H1 (cell line): ENCODE data around the gene RUFY4. TPM values are rescaled to one million over a fixed set of nuclear protein-coding genes. Genes with fewer than 3 reads are reported as not detected.

ENCODE experiments used
- CTCF ChIA-PET: fragments of 300-600 bp; sonication (Branson Sonifier 250); formaldehyde crosslinking; loops from one replicate; lab custom pipeline; 2021; ENCODE audit not compliant: partially characterized antibody; lab: Charles Lee
- POLR2A ChIA-PET: fragments of 300-600 bp; sonication (Branson Sonifier 250); formaldehyde crosslinking; loops from one replicate; lab custom pipeline; 2021; ENCODE audit warnings: inconsistent platforms; ENCODE audit not compliant: partially characterized antibody; lab: Charles Lee
- DNase-seq, 2 experiments: peaks; one replicate each; pipeline versions ENCODE4 v3.0.0 to v3.0.0-alpha.2; 2010 to 2022; ENCODE audit warnings: low spot score in 2 of 2, low read depth in 1 of 2, mixed read lengths in 1 of 2
- FAIRE-seq: peaks from 2 replicates; lab custom pipeline; 2011; peaks lifted over from hg19 to GRCh38; lab: Jason Lieb, UNC
- H2AFZ ChIP-seq: 2 replicates; pipeline ENCODE4 v1.8.1; 2012; ENCODE audit warnings: low read length, inconsistent platforms
- H2AK5ac ChIP-seq: 2 replicates; pipeline ENCODE4 v1.6.1; 2013; ENCODE audit warnings: low read depth, low read length
- H2BK120ac ChIP-seq: replicated peaks from 2 replicates; pipeline ENCODE3; 2013; ENCODE audit warnings: low read depth, low read length, inconsistent platforms
- H2BK12ac ChIP-seq: 2 replicates; pipeline ENCODE4 v1.6.1; 2013; ENCODE audit warnings: low read depth, low read length
- H2BK15ac ChIP-seq: 2 replicates; pipeline ENCODE4 v1.6.1; 2013; ENCODE audit warnings: low read length
- H2BK20ac ChIP-seq: 2 replicates; pipeline ENCODE4 v1.6.1; 2013; ENCODE audit warnings: low read length
- H2BK5ac ChIP-seq: 2 replicates; pipeline ENCODE4 v1.6.1; 2013; ENCODE audit warnings: low read depth, low read length
- H3K14ac ChIP-seq: 2 replicates; pipeline ENCODE4 v1.6.1; 2013; ENCODE audit warnings: inconsistent platforms; ENCODE audit not compliant: insufficient read length
- H3K18ac ChIP-seq: 2 replicates; pipeline ENCODE4 v1.6.1; 2013; ENCODE audit warnings: low read length; ENCODE audit errors: extremely low read depth
- H3K23ac ChIP-seq: 2 replicates; pipeline ENCODE4 v1.6.1; 2013; ENCODE audit warnings: inconsistent platforms; ENCODE audit not compliant: insufficient read length
- H3K23me2 ChIP-seq: 2 replicates; pipeline ENCODE4 v1.6.1; 2013; ENCODE audit warnings: low read depth, low read length
- H3K27ac ChIP-seq: 2 replicates; pipeline ENCODE4 v1.6.1; 2011; ENCODE audit warnings: low read depth, low read length, inconsistent platforms
- H3K27me3 ChIP-seq, 4 experiments: replicated peaks in 1 of 4; 1 replicate in 1 of 4; 2 replicates in 3 of 4; pipeline versions ENCODE4 v1.6.1 to v1.8.1; 2011 to 2013; ENCODE audit warnings: low read length in 3 of 4, mild to moderate bottlenecking in 3 of 4, inconsistent platforms in 2 of 4, mixed read lengths in 2 of 4, moderate library complexity in 1 of 4; ENCODE audit not compliant: control insufficient read depth in 3 of 4, insufficient read depth in 3 of 4; ENCODE audit errors: extremely low read depth in 1 of 4
- H3K36me3 ChIP-seq, 4 experiments: 2 replicates each; pipeline versions ENCODE4 v1.6.1 to v1.8.1; 2011 to 2013; ENCODE audit warnings: mild to moderate bottlenecking in 4 of 4, low read length in 3 of 4, moderate library complexity in 2 of 4, control low read depth in 1 of 4, inconsistent platforms in 1 of 4; ENCODE audit not compliant: insufficient read depth in 4 of 4, control insufficient read depth in 2 of 4
- H3K4ac ChIP-seq: replicated peaks from 2 replicates; pipeline ENCODE3; 2013; ENCODE audit warnings: low read length, low read depth, mixed read lengths, inconsistent platforms; ENCODE audit not compliant: insufficient read length
- H3K4me1 ChIP-seq, 4 experiments: replicated peaks in 1 of 4; 1 replicate in 1 of 4; 2 replicates in 3 of 4; pipeline versions ENCODE4 v1.6.1 to v1.8.1; 2011 to 2013; ENCODE audit warnings: low read length in 3 of 4, inconsistent platforms in 2 of 4, mixed read lengths in 1 of 4; ENCODE audit not compliant: insufficient read depth in 4 of 4, control insufficient read depth in 3 of 4
- H3K4me2 ChIP-seq, 2 experiments: 2 replicates each; pipeline versions ENCODE4 v1.6.1 to v1.8.1; 2011 to 2013; ENCODE audit warnings: low read depth in 2 of 2, low read length in 2 of 2, control low read depth in 1 of 2, inconsistent platforms in 1 of 2, mild to moderate bottlenecking in 1 of 2; ENCODE audit not compliant: insufficient read depth in 1 of 2
- H3K4me3 ChIP-seq, 4 experiments: fragments of 200-600, 300-600 bp in 1 of 4; sonication (generic), shearing (Covaris generic), sonication (Bioruptor Twin) in 1 of 4; 2 replicates each; pipeline versions ENCODE4 v1.5.1 to v1.8.1; 2011 to 2016; ENCODE audit warnings: low read length in 4 of 4, low read depth in 3 of 4, control low read depth in 2 of 4, inconsistent platforms in 2 of 4, mild to moderate bottlenecking in 2 of 4, mixed read lengths in 1 of 4, moderate library complexity in 1 of 4; ENCODE audit not compliant: insufficient read depth in 2 of 4; ENCODE audit errors: extremely low read depth in 1 of 4
- H3K56ac ChIP-seq: replicated peaks from 2 replicates; pipeline ENCODE3; 2013; ENCODE audit warnings: low read depth, mild to moderate bottlenecking, mixed read lengths, low read length, inconsistent platforms; ENCODE audit not compliant: insufficient read length
- H3K79me1 ChIP-seq: 2 replicates; pipeline ENCODE4 v1.6.1; 2013; ENCODE audit warnings: low read depth, low read length, control low read depth
- H3K79me2 ChIP-seq, 2 experiments: 2 replicates each; pipeline versions ENCODE4 v1.6.1 to v1.8.1; 2012 to 2013; ENCODE audit warnings: low read length in 2 of 2, mild to moderate bottlenecking in 2 of 2, inconsistent platforms in 1 of 2; ENCODE audit not compliant: insufficient read depth in 2 of 2, control insufficient read depth in 1 of 2
- H3K9ac ChIP-seq, 4 experiments: replicated peaks in 1 of 4; 1 replicate in 1 of 4; 2 replicates in 3 of 4; pipeline versions ENCODE4 v1.6.1 to v1.8.1; 2011 to 2013; ENCODE audit warnings: low read depth in 3 of 4, low read length in 3 of 4, control low read depth in 2 of 4, mild to moderate bottlenecking in 2 of 4, moderate library complexity in 2 of 4, inconsistent platforms in 1 of 4; ENCODE audit errors: extremely low read depth in 1 of 4
- H3K9me3 ChIP-seq, 2 experiments: 2 replicates each; pipeline versions ENCODE4 v1.6.1 to v1.8.1; 2012 to 2013; ENCODE audit warnings: mild to moderate bottlenecking in 2 of 2, moderate library complexity in 2 of 2, control low read depth in 1 of 2, inconsistent platforms in 1 of 2, low read depth in 1 of 2, low read length in 1 of 2, mixed read lengths in 1 of 2; ENCODE audit not compliant: insufficient read depth in 2 of 2
- H4K20me1 ChIP-seq, 2 experiments: replicated peaks in 1 of 2; 2 replicates each; pipeline versions ENCODE3 to v1.8.1; 2011 to 2013; ENCODE audit warnings: inconsistent platforms in 2 of 2, low read length in 2 of 2, mild to moderate bottlenecking in 1 of 2; ENCODE audit not compliant: insufficient read depth in 2 of 2, control insufficient read depth in 1 of 2
- H4K5ac ChIP-seq: 2 replicates; pipeline ENCODE4 v1.6.1; 2013; ENCODE audit warnings: low read length, low read depth, mixed read lengths, inconsistent platforms; ENCODE audit not compliant: insufficient read length
- H4K8ac ChIP-seq: 2 replicates; pipeline ENCODE4 v1.8.0; 2013; ENCODE audit warnings: mild to moderate bottlenecking, moderate library complexity, low read length, inconsistent platforms; ENCODE audit not compliant: insufficient read depth; ENCODE audit errors: extremely low read depth
- H4K91ac ChIP-seq: replicated peaks from 2 replicates; pipeline ENCODE3; 2013; ENCODE audit warnings: low read length, mixed read lengths, inconsistent platforms; ENCODE audit not compliant: insufficient read length
- BACH1 ChIP-seq: IDR thresholded peaks from 2 replicates; pipeline ENCODE4 v1.6.1; 2012; ENCODE audit warnings: low read length, improper control_type of control experiment
- CTBP2 ChIP-seq: IDR thresholded peaks from 2 replicates; pipeline ENCODE4 v1.7.0; 2011; ENCODE audit warnings: borderline replicate concordance, mild to moderate bottlenecking, moderate library complexity, mixed read lengths, low read length; ENCODE audit not compliant: insufficient read depth, insufficient read length
- GABPA ChIP-seq: IDR thresholded peaks from 2 replicates; pipeline ENCODE4 v1.6.1; 2011; ENCODE audit warnings: mild to moderate bottlenecking, low read length, moderate library complexity, borderline replicate concordance; ENCODE audit not compliant: insufficient read depth
- HDAC2 ChIP-seq, 2 experiments: fragments of 300-600 bp in 1 of 2; sonication (generic) in 1 of 2; IDR thresholded peaks; 2 replicates each; pipeline ENCODE4 v1.6.1; 2011 to 2012; ENCODE audit warnings: low read depth in 2 of 2, low read length in 2 of 2, mild to moderate bottlenecking in 2 of 2, moderate library complexity in 2 of 2, borderline replicate concordance in 1 of 2, inconsistent platforms in 1 of 2
- POLR2A ChIP-seq, 2 experiments: IDR thresholded peaks; 1 replicate in 1 of 2; 2 replicates in 1 of 2; pipeline ENCODE4 v1.6.1; 2011; ENCODE audit warnings: low read depth in 2 of 2, low read length in 2 of 2, mild to moderate bottlenecking in 2 of 2; ENCODE audit errors: control extremely low read depth in 1 of 2
- POLR2AphosphoS5 ChIP-seq: IDR thresholded peaks from 2 replicates; pipeline ENCODE4 v1.6.1; 2011; ENCODE audit warnings: low read depth, low read length
- SRF ChIP-seq: IDR thresholded peaks from 2 replicates; pipeline ENCODE4 v1.6.1; 2011; ENCODE audit warnings: mild to moderate bottlenecking, low read depth, low read length, moderate library complexity
- SUZ12 ChIP-seq: fragments of 200-600 bp; sonication (generic); IDR thresholded peaks from 2 replicates; pipeline ENCODE4 v1.6.1; 2012; ENCODE audit warnings: mild to moderate bottlenecking, inconsistent platforms, low read length, moderate library complexity, mixed read lengths
- TAF7 ChIP-seq: optimal IDR thresholded peaks from 2 replicates; pipeline ENCODE3; 2011; ENCODE audit warnings: low read depth, mild to moderate bottlenecking, inconsistent platforms, low read length, moderate library complexity, borderline replicate concordance
- YY1 ChIP-seq: IDR thresholded peaks from 2 replicates; pipeline ENCODE4 v1.6.1; 2011; ENCODE audit warnings: low read depth, mild to moderate bottlenecking, low read length
- WGBS, 2 experiments: shearing (Covaris generic) in 1 of 2; methylation state at CpG; one replicate each; pipeline versions ENCODE4 v1.1.6 to v1.1.7; 2013 to 2015; ENCODE audit warnings: low lambda C conversion rate in 2 of 2, mixed read lengths in 2 of 2, inconsistent platforms in 1 of 2, low coverage in 1 of 2, missing lambda C conversion rate in 1 of 2; ENCODE audit not compliant: insufficient replicate concordance in 2 of 2, insufficient coverage in 1 of 2, insufficient read length in 1 of 2; ENCODE audit errors: extremely low coverage in 1 of 2, missing lambda C conversion rate in 1 of 2; 5-methylcytosine and 5-hydroxymethylcytosine counted together
- polyA plus RNA-seq, 7 experiments: library from polyadenylated mRNA; depleted of rRNA in 3 of 7; stranded (reverse) in 5 of 7; unstranded in 2 of 7; fragments of >200 nt in 5 of 7; fragments of 200-250 nt in 2 of 7; gene quantifications; 1 replicate in 5 of 7; 2 replicates in 1 of 7; 4 replicates in 1 of 7; pipeline versions ENCODE4 v1.2.1 to v1.2.3, GENCODE V29; 2011 to 2013; ENCODE audit warnings: missing spikeins in 2 of 7, mixed read lengths in 2 of 7
- total RNA-seq: library from RNA; stranded (reverse); fragmentation: NEBNext Ultra II Directional; extraction: Animal tissue kit (Norgen Biotek cat#: 25700); gene quantifications from 2 replicates; pipeline ENCODE4 v1.2.1, GENCODE V29; 2021
- TF ChIP-seq, protein P1 (sequence below): IDR thresholded peaks from 2 replicates; pipeline ENCODE4 v1.6.1; 2012; ENCODE audit warnings: inconsistent platforms

Gene RUFY4
- total and polyA plus RNA-seq, 2 of the 8 experiments (the other 6 are each of a cell fraction or from before 2014, with no cell fraction given), result 0.32 to 0.38 TPM

GRCh38 chr2:218066926-218067515 lies 2.0 kb upstream of the RUFY4 start:
- Histone ChIP-seq H3K9ac (no peak overlapping the region), H3K79me2 (no peaks in the 10 kb centered on the region), H3K14ac (no peak overlapping the region), H3K23me2 (no peaks in the 10 kb centered on the region), H2BK12ac (no peak overlapping the region), H3K4me2 (no peak overlapping the region), H3K36me3 (no peaks in the 10 kb centered on the region), H2BK5ac (no peak overlapping the region), H3K56ac (no peak overlapping the region), H4K8ac (no peak overlapping the region), H3K23ac (no peak overlapping the region), H2BK15ac (no peak overlapping the region), H2AFZ (no peak overlapping the region), H3K4me1 (peaks cover 0 to 16% (median 8%) of the 10 kb centered on the region in 4 experiments; a peak in 6 of 7 replicates), H3K27ac (no peak overlapping the region), H3K79me1 (no peaks in the 10 kb centered on the region), H4K5ac (no peak overlapping the region), H4K91ac (no peak overlapping the region), H4K20me1 (no peaks in the 10 kb centered on the region), H2AK5ac (no peak overlapping the region), H2BK20ac (no peak overlapping the region), H3K18ac (no peak overlapping the region), H2BK120ac (no peak overlapping the region), H3K4me3 (no peak overlapping the region), H3K9me3 (no peaks in the 10 kb centered on the region), H3K27me3 (peaks cover 0 to 5% (median 3%) of the 10 kb centered on the region in 4 experiments; a peak in 4 of 7 replicates), H3K4ac (no peak overlapping the region)
- CTCF ChIA-PET, result interaction anchor here (0.7 to 3.7 kb wide), 7 partner anchors 9 to 281 kb away, joined by 3 to 18 read pairs (median 4); no protein-coding TSS in a partner anchor
- TF ChIP-seq SRF (no peak), YY1 (no peak), POLR2AphosphoS5 (no peak), SUZ12 (no peak), CTBP2 (no peak), HDAC2 (IDR thresholded peaks at IDR 0.05; ENCODE audit: borderline replicate concordance in 1 of 2, low read depth in 2 of 2, low read length in 2 of 2) (no peak), GABPA (no peak), POLR2A (IDR thresholded peaks at IDR 0.05; ENCODE audit: control extremely low read depth in 1 of 2, low read depth in 2 of 2, low read length in 2 of 2) (no peak), TAF7 (no peak), BACH1 (no peak)
- TF ChIP-seq, protein P1, sequence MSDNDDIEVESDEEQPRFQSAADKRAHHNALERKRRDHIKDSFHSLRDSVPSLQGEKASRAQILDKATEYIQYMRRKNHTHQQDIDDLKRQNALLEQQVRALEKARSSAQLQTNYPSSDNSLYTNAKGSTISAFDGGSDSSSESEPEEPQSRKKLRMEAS, result no peak
- FAIRE-seq (no peak), DNase-seq (no peak)
- 82% methylated on average over 12 of the region's 12 CpGs; no CpG with 5 or more reads in 1 of the 2 experiments for WGBS, 2 experiments
- POLR2A ChIA-PET, result no interaction called here
